ENCODE data around the gene TMEM80.

- TF ChIP-seq POLR2A (IDR thresholded peaks at IDR 0.05) (no peak), CTCF (IDR thresholded peaks at IDR 0.05) (no peak), POLR2AphosphoS5 (IDR thresholded peaks at IDR 0.05; ENCODE audit: insufficient read depth in 1 of 2, low read depth in 1 of 2) (no peak)
Measured at GRCh38 chr11:722346-722811, 26.8 kb downstream of the TMEM80 start.

All from vagina (tissue), 2 donors.